Body of pancreas (tissue), 4 donors: Measurements from ENCODE around the gene LSP1.

Experiments
- CTCF ChIP-seq, 7 experiments: fragments of 450-650 bp in 4 of 7; fragments of 200-600 bp in 3 of 7; sonication (generic) in 3 of 7; IDR thresholded peaks; one replicate each; pipeline ENCODE4 v1.5.1; 2016 to 2019; ENCODE audit warnings: antibody characterized with exemption in 7 of 7
- POLR2A ChIP-seq, 3 donors: fragments of 450-650 bp; IDR thresholded peaks; one replicate each; pipeline ENCODE4 v1.6.1; 2016; ENCODE audit warnings: antibody characterized with exemption in 3 of 3, mild to moderate bottlenecking in 2 of 3

- no peak for TF ChIP-seq CTCF (IDR thresholded peaks at IDR 0.05)
- peak; percentile 29 to 72 (median 68) for TF ChIP-seq POLR2A (IDR thresholded peaks at IDR 0.05)
Observed at GRCh38 chr11:1842149-1843097, 10.5 kb upstream of the LSP1 start.
